Measurements from ENCODE around the gene ZBED2.

DNA sequence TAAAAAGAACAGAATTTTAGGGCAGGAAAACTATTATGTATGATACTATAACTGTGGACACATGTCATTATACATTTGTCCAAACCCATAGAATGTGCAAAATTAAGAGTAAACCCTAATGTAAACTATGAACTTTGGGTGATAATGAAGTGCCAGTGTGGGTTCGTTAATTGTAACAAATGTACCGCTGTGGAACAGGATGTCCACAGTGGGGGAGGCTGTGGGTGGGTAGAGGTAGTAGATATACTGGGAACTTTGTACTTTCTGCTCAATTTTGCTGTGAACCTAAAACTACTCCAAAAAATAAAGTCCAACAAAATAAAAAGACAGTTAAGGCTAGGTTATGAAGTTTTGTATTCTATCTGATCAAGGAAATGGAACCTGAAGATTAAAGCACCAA, 28.3 kb downstream of the ZBED2 start:
- TF ChIP-seq, protein P1, sequence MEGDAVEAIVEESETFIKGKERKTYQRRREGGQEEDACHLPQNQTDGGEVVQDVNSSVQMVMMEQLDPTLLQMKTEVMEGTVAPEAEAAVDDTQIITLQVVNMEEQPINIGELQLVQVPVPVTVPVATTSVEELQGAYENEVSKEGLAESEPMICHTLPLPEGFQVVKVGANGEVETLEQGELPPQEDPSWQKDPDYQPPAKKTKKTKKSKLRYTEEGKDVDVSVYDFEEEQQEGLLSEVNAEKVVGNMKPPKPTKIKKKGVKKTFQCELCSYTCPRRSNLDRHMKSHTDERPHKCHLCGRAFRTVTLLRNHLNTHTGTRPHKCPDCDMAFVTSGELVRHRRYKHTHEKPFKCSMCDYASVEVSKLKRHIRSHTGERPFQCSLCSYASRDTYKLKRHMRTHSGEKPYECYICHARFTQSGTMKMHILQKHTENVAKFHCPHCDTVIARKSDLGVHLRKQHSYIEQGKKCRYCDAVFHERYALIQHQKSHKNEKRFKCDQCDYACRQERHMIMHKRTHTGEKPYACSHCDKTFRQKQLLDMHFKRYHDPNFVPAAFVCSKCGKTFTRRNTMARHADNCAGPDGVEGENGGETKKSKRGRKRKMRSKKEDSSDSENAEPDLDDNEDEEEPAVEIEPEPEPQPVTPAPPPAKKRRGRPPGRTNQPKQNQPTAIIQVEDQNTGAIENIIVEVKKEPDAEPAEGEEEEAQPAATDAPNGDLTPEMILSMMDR (IDR thresholded peaks at IDR 0.05) = no peak
- TF ChIP-seq POLR2A (IDR thresholded peaks at IDR 0.05) = no peak
